WERI-Rb-1 (cell line): ENCODE data around the gene BZW2.

Source experiments
- DNase-seq: peaks from one replicate; pipeline ENCODE4 v3.0.0-alpha.2; 2020
- H3K27ac ChIP-seq: fragments of 250-450 bp; sonication (Bioruptor Pico); 2 replicates; pipeline ENCODE4 v1.5.1; 2020; ENCODE audit warnings: mild to moderate bottlenecking, moderate library complexity
- H3K27me3 ChIP-seq: fragments of 250-450 bp; sonication (Bioruptor Pico); 2 replicates; pipeline ENCODE4 v1.5.1; 2021; ENCODE audit warnings: mild to moderate bottlenecking, low read depth, moderate library complexity; ENCODE audit not compliant: insufficient read depth, severe bottlenecking
- H3K36me3 ChIP-seq: fragments of 250-450 bp; sonication (Bioruptor Pico); 2 replicates; pipeline ENCODE4 v1.5.1; 2020; ENCODE audit warnings: mild to moderate bottlenecking, moderate library complexity
- H3K4me3 ChIP-seq: 2 replicates; pipeline ENCODE4 v1.5.1; 2011; ENCODE audit warnings: low read depth, mild to moderate bottlenecking, control low read depth, low read length
- H3K9me3 ChIP-seq: fragments of 250-450 bp; sonication (Bioruptor Pico); 2 replicates; pipeline ENCODE4 v1.5.1; 2021; ENCODE audit warnings: mild to moderate bottlenecking, moderate library complexity; ENCODE audit not compliant: severe bottlenecking
- CTCF ChIP-seq: IDR thresholded peaks from 2 replicates; pipeline ENCODE4 v1.5.1; 2011; ENCODE audit warnings: low read depth, mild to moderate bottlenecking, control low read depth, inconsistent platforms, low read length

Gene BZW2

GRCh38 chr7:16708980-16709379 is 63.0 kb downstream of the BZW2 start:
- Histone ChIP-seq H3K4me3 (no peak overlapping the region), H3K36me3 (peaks cover 24% of the 10 kb centered on the region), H3K27me3 (no peaks in the 10 kb centered on the region), H3K9me3 (no peaks in the 10 kb centered on the region), H3K27ac (no peak overlapping the region)
- DNase-seq, result no peak
- TF ChIP-seq CTCF, result no peak

GRCh38 chr7:16710651-16711050 is 64.7 kb downstream of the BZW2 start:
- no peaks in the 10 kb centered on the region for H3K27me3 ChIP-seq
- TF ChIP-seq CTCF, result no peak
- H3K36me3 ChIP-seq, result peaks cover 13% of the 10 kb centered on the region
- DNase-seq, result no peak
- no peaks in the 10 kb centered on the region for H3K9me3 ChIP-seq
- H3K27ac ChIP-seq, result no peak overlapping the region
- no peak overlapping the region for H3K4me3 ChIP-seq

GRCh38 chr7:16711730-16712129 is 65.7 kb downstream of the BZW2 start:
- DNase-seq, result no peak
- Histone ChIP-seq H3K36me3 (peaks cover 4% of the 10 kb centered on the region), H3K9me3 (no peaks in the 10 kb centered on the region), H3K27me3 (no peaks in the 10 kb centered on the region), H3K4me3 (no peak overlapping the region), H3K27ac (no peak overlapping the region)
- TF ChIP-seq CTCF, result no peak

- Histone ChIP-seq H3K36me3 (peaks cover 4% of the 10 kb centered on the region), H3K9me3 (no peaks in the 10 kb centered on the region), H3K4me3 (no peak overlapping the region), H3K27ac (no peak overlapping the region), H3K27me3 (no peaks in the 10 kb centered on the region)
- no peak for DNase-seq
- TF ChIP-seq CTCF, result no peak
These were observed 66.9 kb downstream of the BZW2 start for GRCh38 chr7:16712916-16713315.

GRCh38 chr7:16715928-16716327 is 69.9 kb downstream of the BZW2 start:
- H3K36me3 ChIP-seq, result no peaks in the 10 kb centered on the region

More at GRCh38 chr7:16715928-16716327, 69.9 kb downstream of the BZW2 start:
- H3K9me3 ChIP-seq, result no peaks in the 10 kb centered on the region
- H3K27me3 ChIP-seq, result no peaks in the 10 kb centered on the region
- H3K4me3 ChIP-seq, result no peak overlapping the region
- no peak for TF ChIP-seq CTCF
- DNase-seq, result no peak
- H3K27ac ChIP-seq, result no peak overlapping the region
